ENCODE results near the gene SERTAD1. TPM values are rescaled to one million over a fixed set of nuclear protein-coding genes. Genes with fewer than 3 reads are reported as not detected.

The SERTAD1 gene
- total and polyA plus RNA-seq, 2 of the 8 experiments (the other 6 are each of a cell fraction or from before 2014, with no cell fraction given) = 5.4 to 6.6 TPM

DNA sequence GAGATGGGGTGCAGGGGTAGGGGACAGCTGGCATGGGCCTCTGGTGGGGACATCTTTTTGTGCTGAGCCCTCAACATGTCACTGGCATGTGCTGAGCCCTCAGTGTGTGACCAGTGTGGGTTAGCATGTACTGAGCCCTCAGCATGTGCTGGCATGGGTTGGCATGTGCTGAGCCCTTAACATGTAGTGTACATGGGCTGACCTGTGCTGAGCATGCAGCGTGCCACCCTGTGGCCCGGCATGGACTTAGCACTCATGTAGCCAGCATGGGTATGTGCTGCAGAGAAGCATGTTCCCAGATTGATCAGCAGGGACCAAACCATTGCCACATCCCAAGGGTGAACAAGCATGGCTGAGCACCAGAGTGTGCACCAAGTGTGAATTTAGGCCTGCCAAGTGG, 47.3 kb downstream of the SERTAD1 start (continued):
- TF ChIP-seq, protein P1, sequence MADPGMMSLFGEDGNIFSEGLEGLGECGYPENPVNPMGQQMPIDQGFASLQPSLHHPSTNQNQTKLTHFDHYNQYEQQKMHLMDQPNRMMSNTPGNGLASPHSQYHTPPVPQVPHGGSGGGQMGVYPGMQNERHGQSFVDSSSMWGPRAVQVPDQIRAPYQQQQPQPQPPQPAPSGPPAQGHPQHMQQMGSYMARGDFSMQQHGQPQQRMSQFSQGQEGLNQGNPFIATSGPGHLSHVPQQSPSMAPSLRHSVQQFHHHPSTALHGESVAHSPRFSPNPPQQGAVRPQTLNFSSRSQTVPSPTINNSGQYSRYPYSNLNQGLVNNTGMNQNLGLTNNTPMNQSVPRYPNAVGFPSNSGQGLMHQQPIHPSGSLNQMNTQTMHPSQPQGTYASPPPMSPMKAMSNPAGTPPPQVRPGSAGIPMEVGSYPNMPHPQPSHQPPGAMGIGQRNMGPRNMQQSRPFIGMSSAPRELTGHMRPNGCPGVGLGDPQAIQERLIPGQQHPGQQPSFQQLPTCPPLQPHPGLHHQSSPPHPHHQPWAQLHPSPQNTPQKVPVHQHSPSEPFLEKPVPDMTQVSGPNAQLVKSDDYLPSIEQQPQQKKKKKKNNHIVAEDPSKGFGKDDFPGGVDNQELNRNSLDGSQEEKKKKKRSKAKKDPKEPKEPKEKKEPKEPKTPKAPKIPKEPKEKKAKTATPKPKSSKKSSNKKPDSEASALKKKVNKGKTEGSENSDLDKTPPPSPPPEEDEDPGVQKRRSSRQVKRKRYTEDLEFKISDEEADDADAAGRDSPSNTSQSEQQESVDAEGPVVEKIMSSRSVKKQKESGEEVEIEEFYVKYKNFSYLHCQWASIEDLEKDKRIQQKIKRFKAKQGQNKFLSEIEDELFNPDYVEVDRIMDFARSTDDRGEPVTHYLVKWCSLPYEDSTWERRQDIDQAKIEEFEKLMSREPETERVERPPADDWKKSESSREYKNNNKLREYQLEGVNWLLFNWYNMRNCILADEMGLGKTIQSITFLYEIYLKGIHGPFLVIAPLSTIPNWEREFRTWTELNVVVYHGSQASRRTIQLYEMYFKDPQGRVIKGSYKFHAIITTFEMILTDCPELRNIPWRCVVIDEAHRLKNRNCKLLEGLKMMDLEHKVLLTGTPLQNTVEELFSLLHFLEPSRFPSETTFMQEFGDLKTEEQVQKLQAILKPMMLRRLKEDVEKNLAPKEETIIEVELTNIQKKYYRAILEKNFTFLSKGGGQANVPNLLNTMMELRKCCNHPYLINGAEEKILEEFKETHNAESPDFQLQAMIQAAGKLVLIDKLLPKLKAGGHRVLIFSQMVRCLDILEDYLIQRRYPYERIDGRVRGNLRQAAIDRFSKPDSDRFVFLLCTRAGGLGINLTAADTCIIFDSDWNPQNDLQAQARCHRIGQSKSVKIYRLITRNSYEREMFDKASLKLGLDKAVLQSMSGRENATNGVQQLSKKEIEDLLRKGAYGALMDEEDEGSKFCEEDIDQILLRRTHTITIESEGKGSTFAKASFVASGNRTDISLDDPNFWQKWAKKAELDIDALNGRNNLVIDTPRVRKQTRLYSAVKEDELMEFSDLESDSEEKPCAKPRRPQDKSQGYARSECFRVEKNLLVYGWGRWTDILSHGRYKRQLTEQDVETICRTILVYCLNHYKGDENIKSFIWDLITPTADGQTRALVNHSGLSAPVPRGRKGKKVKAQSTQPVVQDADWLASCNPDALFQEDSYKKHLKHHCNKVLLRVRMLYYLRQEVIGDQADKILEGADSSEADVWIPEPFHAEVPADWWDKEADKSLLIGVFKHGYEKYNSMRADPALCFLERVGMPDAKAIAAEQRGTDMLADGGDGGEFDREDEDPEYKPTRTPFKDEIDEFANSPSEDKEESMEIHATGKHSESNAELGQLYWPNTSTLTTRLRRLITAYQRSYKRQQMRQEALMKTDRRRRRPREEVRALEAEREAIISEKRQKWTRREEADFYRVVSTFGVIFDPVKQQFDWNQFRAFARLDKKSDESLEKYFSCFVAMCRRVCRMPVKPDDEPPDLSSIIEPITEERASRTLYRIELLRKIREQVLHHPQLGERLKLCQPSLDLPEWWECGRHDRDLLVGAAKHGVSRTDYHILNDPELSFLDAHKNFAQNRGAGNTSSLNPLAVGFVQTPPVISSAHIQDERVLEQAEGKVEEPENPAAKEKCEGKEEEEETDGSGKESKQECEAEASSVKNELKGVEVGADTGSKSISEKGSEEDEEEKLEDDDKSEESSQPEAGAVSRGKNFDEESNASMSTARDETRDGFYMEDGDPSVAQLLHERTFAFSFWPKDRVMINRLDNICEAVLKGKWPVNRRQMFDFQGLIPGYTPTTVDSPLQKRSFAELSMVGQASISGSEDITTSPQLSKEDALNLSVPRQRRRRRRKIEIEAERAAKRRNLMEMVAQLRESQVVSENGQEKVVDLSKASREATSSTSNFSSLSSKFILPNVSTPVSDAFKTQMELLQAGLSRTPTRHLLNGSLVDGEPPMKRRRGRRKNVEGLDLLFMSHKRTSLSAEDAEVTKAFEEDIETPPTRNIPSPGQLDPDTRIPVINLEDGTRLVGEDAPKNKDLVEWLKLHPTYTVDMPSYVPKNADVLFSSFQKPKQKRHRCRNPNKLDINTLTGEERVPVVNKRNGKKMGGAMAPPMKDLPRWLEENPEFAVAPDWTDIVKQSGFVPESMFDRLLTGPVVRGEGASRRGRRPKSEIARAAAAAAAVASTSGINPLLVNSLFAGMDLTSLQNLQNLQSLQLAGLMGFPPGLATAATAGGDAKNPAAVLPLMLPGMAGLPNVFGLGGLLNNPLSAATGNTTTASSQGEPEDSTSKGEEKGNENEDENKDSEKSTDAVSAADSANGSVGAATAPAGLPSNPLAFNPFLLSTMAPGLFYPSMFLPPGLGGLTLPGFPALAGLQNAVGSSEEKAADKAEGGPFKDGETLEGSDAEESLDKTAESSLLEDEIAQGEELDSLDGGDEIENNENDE (IDR thresholded peaks at IDR 0.05; ENCODE audit: insufficient replicate concordance, low read length) = no peak
- no peak for TF ChIP-seq HDAC2 (IDR thresholded peaks at IDR 0.05; ENCODE audit: borderline replicate concordance in 1 of 2, low read depth in 2 of 2, low read length in 2 of 2)
- no peak for TF ChIP-seq BCL11A (IDR thresholded peaks at IDR 0.05; ENCODE audit: low read depth in 2 of 2, low read length in 2 of 2)
- no peak for TF ChIP-seq EP300 (IDR thresholded peaks at IDR 0.05; ENCODE audit: borderline replicate concordance in 1 of 2, low read depth in 2 of 2, low read length in 2 of 2)
- no peak for TF ChIP-seq TAF1 (IDR thresholded peaks at IDR 0.05; ENCODE audit: low read depth, low read length)
- TF ChIP-seq, protein P2, sequence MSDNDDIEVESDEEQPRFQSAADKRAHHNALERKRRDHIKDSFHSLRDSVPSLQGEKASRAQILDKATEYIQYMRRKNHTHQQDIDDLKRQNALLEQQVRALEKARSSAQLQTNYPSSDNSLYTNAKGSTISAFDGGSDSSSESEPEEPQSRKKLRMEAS (IDR thresholded peaks at IDR 0.05) = no peak
- TF ChIP-seq ASH2L (IDR thresholded peaks at IDR 0.05; ENCODE audit: low read length) = no peak
- TF ChIP-seq GTF2F1 (IDR thresholded peaks at IDR 0.05; ENCODE audit: borderline replicate concordance, low read depth, low read length) = no peak
- no peak for TF ChIP-seq YY1 (IDR thresholded peaks at IDR 0.05; ENCODE audit: low read depth, low read length)
- TF ChIP-seq SAP30 (IDR thresholded peaks at IDR 0.05; ENCODE audit: insufficient read depth, insufficient replicate concordance, low read length) = no peak
- no peak for TF ChIP-seq NRF1 (IDR thresholded peaks at IDR 0.05; ENCODE audit: low read depth, low read length)
